Measurements from ENCODE around the gene RASA3. TPM values are rescaled to one million over a fixed set of nuclear protein-coding genes. Genes with fewer than 3 reads are reported as not detected.

Gene RASA3
- total RNA-seq, 1 donor from 2014 or later, result 44.8 TPM

GRCh38 chr13:114004420-114005205 is 127.8 kb downstream of the RASA3 start:
- H3K36me3 Mint-ChIP-seq (ENCODE audit: unreplicated experiment), result peaks cover 12% of the 10 kb centered on the region
- DNase-seq (ENCODE audit: extremely low spot score, unreplicated experiment), result no peak
- no peak for TF ChIP-seq CTCF (IDR thresholded peaks at IDR 0.05)
- peaks cover 7% of the 10 kb centered on the region for H3K4me1 Mint-ChIP-seq (ENCODE audit: unreplicated experiment)
- H3K4me3 Mint-ChIP-seq (ENCODE audit: unreplicated experiment), result no peak overlapping the region
- H3K27me3 Mint-ChIP-seq (ENCODE audit: unreplicated experiment), result no peaks in the 10 kb centered on the region
- peak overlapping the region; percentile 71 for H3K27ac Mint-ChIP-seq (ENCODE audit: unreplicated experiment)
- H3K9me3 Mint-ChIP-seq (ENCODE audit: unreplicated experiment), result no peaks in the 10 kb centered on the region

GRCh38 chr13:114002771-114003321 is 129.6 kb downstream of the RASA3 start:
- no peaks in the 10 kb centered on the region for H3K27me3 Mint-ChIP-seq (ENCODE audit: unreplicated experiment)
- no peak for TF ChIP-seq CTCF (IDR thresholded peaks at IDR 0.05)
- DNase-seq (ENCODE audit: extremely low spot score, unreplicated experiment), result no peak
- H3K36me3 Mint-ChIP-seq (ENCODE audit: unreplicated experiment), result peaks cover 19% of the 10 kb centered on the region
- no peak overlapping the region for H3K27ac Mint-ChIP-seq (ENCODE audit: unreplicated experiment)
- H3K4me3 Mint-ChIP-seq (ENCODE audit: unreplicated experiment), result no peak overlapping the region
- H3K4me1 Mint-ChIP-seq (ENCODE audit: unreplicated experiment), result peaks cover 7% of the 10 kb centered on the region
- no peaks in the 10 kb centered on the region for H3K9me3 Mint-ChIP-seq (ENCODE audit: unreplicated experiment)

- Mint-ChIP-seq H3K9me3 (ENCODE audit: unreplicated experiment) (no peaks in the 10 kb centered on the region), H3K27ac (ENCODE audit: unreplicated experiment) (no peak overlapping the region), H3K36me3 (ENCODE audit: unreplicated experiment) (peaks cover 19% of the 10 kb centered on the region), H3K4me1 (ENCODE audit: unreplicated experiment) (peaks cover 7% of the 10 kb centered on the region), H3K27me3 (ENCODE audit: unreplicated experiment) (no peaks in the 10 kb centered on the region), H3K4me3 (ENCODE audit: unreplicated experiment) (no peak overlapping the region)
- no peak for TF ChIP-seq CTCF (IDR thresholded peaks at IDR 0.05)
- DNase-seq (ENCODE audit: extremely low spot score, unreplicated experiment), result no peak
These were observed 130.3 kb downstream of the RASA3 start for GRCh38 chr13:114002009-114002544.

- no peaks in the 10 kb centered on the region for H3K27me3 Mint-ChIP-seq (ENCODE audit: unreplicated experiment)
These were observed 131.0 kb downstream of the RASA3 start for GRCh38 chr13:114001331-114002008.

More at GRCh38 chr13:114001331-114002008, 131.0 kb downstream of the RASA3 start:
- H3K4me3 Mint-ChIP-seq (ENCODE audit: unreplicated experiment), result no peak overlapping the region
- H3K36me3 Mint-ChIP-seq (ENCODE audit: unreplicated experiment), result peaks cover 19% of the 10 kb centered on the region
- H3K27ac Mint-ChIP-seq (ENCODE audit: unreplicated experiment), result no peak overlapping the region
- H3K9me3 Mint-ChIP-seq (ENCODE audit: unreplicated experiment), result no peaks in the 10 kb centered on the region
- no peak for DNase-seq (ENCODE audit: extremely low spot score, unreplicated experiment)
- H3K4me1 Mint-ChIP-seq (ENCODE audit: unreplicated experiment), result peaks cover 7% of the 10 kb centered on the region
- TF ChIP-seq CTCF (IDR thresholded peaks at IDR 0.05), result no peak
